Activated CD8-positive, alpha-beta T cell treated with anti-CD3 and anti-CD28 coated beads for 36 hours (primary cell): Measurements from ENCODE around the gene KLHL41. TPM values are rescaled to one million over a fixed set of nuclear protein-coding genes. Genes with fewer than 3 reads are reported as not detected.
A peak's percentile ranks its signal among the peaks of the same experiment; 100 is the strongest.
"Not testable (repeated sequence)": the region's sequence is repeated elsewhere in the genome, so short reads cannot be mapped to it uniquely, and the experiment has no call there.

Experiments used
- ATAC-seq: fragments of 200-7000 bp; cut with Tn5 transposase; one replicate; pipeline ENCODE4 v1.10.0; 2021; ENCODE audit warnings: mild to moderate bottlenecking, moderate library complexity
- CTCF ChIA-PET: fragments of 350-600 bp; sonication (Branson Sonifier 250); formaldehyde crosslinking; loops from one replicate; lab custom pipeline; 2021; ENCODE audit warnings: antibody characterized with exemption; lab: Charles Lee
- POLR2A ChIA-PET: fragments of 350-600 bp; sonication (Branson Sonifier 250); formaldehyde crosslinking; loops from one replicate; lab custom pipeline; 2021; ENCODE audit warnings: antibody characterized with exemption; lab: Charles Lee
- DNase-seq: peaks from one replicate; pipeline ENCODE4 v3.0.0-alpha.2; 2020
- H3K27ac Mint-ChIP-seq: one replicate; pipeline ENCODE4 v1.8.0; 2021; ENCODE audit warnings: mild to moderate bottlenecking, mixed read lengths
- H3K27me3 Mint-ChIP-seq: one replicate; pipeline ENCODE4 v1.8.0; 2021; ENCODE audit warnings: mixed read lengths
- H3K36me3 Mint-ChIP-seq: one replicate; pipeline ENCODE4 v1.8.0; 2021; ENCODE audit warnings: low read depth, mixed read lengths
- H3K4me1 Mint-ChIP-seq: one replicate; pipeline ENCODE4 v1.8.0; 2021; ENCODE audit warnings: low read depth, mixed read lengths
- H3K4me3 Mint-ChIP-seq: one replicate; pipeline ENCODE4 v1.8.0; 2021; ENCODE audit warnings: mild to moderate bottlenecking, moderate library complexity, mixed read lengths
- H3K9me3 Mint-ChIP-seq: one replicate; pipeline ENCODE4 v1.8.0; 2021; ENCODE audit warnings: mixed read lengths
- intact Hi-C: fragments of 100-400 bp; cut with micrococcal nuclease; formaldehyde crosslinking; loops from one replicate; pipeline ENCODE4 v1.10.0; 2022
- total RNA-seq, 2 experiments: library from RNA; stranded (reverse); gene quantifications; one replicate each; pipeline ENCODE4 v1.2.3, GENCODE V29; 2021
- TF ChIP-seq, protein P1 (sequence below): fragments of 200-600 bp; IDR thresholded peaks from one replicate; pipeline ENCODE4 v1.8.0; 2022; ENCODE audit warnings: antibody characterized with exemption, mild to moderate bottlenecking

The KLHL41 gene
- total RNA-seq, 2 experiments from 2014 or later: 0.34 TPM; not detected in 1

DNA sequence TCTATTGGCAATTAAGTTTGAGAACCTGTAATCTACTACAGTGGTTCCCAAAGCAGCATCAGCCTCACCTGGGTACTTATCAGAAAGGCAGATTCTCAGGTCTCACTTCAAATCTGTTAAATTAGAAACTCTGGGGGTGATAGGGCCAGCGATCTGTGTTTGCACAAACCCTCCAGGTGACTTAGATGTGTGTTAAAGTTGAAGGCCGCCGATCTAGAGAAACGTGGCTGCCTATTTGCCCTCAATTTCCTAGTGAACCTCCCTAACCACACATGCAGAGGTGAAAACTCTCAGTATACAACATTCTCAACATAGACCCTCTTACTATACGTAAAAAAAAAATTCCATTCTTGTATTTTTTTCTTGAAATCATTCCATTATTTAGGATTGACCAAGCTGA lies 14.2 kb downstream of the KLHL41 start:
- ATAC-seq (no peak), DNase-seq (no peak)
- ChIA-PET CTCF (no interaction called here), POLR2A (interaction anchor here (0.6 kb wide), 1 partner anchor 180 kb away, joined by 4 read pairs; no protein-coding TSS in a partner anchor)
- Mint-ChIP-seq H3K9me3 (no peaks in the 10 kb centered on the region), H3K4me3 (no peak overlapping the region), H3K4me1 (no peaks in the 10 kb centered on the region), H3K27me3 (no peaks in the 10 kb centered on the region), H3K36me3 (no peaks in the 10 kb centered on the region), H3K27ac (no peak overlapping the region)
- TF ChIP-seq, protein P1, sequence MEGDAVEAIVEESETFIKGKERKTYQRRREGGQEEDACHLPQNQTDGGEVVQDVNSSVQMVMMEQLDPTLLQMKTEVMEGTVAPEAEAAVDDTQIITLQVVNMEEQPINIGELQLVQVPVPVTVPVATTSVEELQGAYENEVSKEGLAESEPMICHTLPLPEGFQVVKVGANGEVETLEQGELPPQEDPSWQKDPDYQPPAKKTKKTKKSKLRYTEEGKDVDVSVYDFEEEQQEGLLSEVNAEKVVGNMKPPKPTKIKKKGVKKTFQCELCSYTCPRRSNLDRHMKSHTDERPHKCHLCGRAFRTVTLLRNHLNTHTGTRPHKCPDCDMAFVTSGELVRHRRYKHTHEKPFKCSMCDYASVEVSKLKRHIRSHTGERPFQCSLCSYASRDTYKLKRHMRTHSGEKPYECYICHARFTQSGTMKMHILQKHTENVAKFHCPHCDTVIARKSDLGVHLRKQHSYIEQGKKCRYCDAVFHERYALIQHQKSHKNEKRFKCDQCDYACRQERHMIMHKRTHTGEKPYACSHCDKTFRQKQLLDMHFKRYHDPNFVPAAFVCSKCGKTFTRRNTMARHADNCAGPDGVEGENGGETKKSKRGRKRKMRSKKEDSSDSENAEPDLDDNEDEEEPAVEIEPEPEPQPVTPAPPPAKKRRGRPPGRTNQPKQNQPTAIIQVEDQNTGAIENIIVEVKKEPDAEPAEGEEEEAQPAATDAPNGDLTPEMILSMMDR: no peak
- intact Hi-C loops: no loop called here

DNA sequence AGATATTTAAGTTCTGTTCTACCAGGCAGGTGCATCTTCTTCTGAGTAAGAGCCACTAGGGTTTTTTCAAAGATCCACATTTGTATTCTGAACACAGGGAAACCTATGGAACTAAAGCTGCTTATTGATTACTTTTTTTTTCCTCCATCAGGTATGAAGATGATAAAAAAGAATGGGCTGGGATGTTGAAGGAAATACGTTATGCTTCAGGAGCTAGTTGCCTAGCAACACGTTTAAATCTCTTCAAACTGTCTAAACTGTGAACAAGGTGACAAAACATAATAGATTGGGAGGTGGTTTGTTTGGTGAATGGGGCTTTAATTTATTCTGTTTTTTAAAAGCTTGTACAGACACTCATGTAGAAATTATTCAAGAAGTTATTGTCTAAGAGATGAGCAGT lies 15.9 kb downstream of the KLHL41 start:
- H3K27me3 Mint-ChIP-seq: no peaks in the 10 kb centered on the region
- no peak overlapping the region for H3K27ac Mint-ChIP-seq
- no peaks in the 10 kb centered on the region for H3K9me3 Mint-ChIP-seq
- CTCF ChIA-PET: no interaction called here
- TF ChIP-seq, protein P1: no peak
- no peaks in the 10 kb centered on the region for H3K4me1 Mint-ChIP-seq
- intact Hi-C loops: loop anchor here (5.0 kb wide), 1 partner anchor 402 kb away; no protein-coding TSS in a partner anchor
- H3K36me3 Mint-ChIP-seq: peaks cover 1% of the 10 kb centered on the region
- DNase-seq (no peak), ATAC-seq (no peak)
- POLR2A ChIA-PET: no interaction called here
- H3K4me3 Mint-ChIP-seq: no peak overlapping the region

DNA sequence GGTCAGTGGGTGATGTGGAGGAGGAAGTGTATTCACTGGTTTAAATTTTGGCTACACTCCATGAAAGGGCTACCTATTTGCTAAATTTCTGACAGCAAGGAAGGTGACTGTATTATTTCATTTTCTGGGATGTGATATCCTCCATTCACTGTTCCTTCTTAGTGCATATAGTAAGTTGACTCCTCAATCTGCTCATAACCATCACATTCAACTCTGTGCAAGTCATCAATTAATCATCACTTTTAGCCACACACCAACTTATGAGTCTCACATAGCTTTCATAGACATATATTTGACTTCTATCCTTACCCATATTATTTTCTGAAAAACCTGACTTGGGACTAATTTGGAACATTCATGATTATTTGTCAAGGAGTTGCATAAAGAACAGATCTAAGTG lies 16.9 kb downstream of the KLHL41 start:
- CTCF ChIA-PET: interaction anchor here (0.8 kb wide), 1 partner anchor 188 kb away, joined by 3 read pairs; no protein-coding TSS in a partner anchor

DNA sequence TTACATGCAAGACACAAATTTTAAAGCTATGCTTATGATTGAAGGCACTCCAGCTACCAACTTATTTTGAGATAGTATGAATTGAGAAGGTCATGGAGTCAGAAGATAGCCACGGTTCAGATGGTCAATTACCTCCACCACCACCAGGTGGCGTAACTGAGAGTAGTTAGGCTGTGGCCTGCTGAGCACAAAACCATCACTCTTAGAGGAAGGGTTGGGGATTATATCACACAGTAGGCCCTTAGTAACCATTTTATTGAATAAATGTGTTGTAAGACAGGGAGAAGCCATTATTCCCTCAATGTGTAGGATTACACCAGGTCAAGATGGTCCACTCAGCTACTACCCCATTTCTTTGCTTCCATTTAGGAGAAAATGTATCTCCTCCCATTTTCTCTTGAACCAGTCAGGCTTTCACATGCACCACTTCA lies 18.8 kb downstream of the KLHL41 start:
- Mint-ChIP-seq H3K27ac (no peak overlapping the region), H3K36me3 (peaks cover 4% of the 10 kb centered on the region), H3K4me1 (no peaks in the 10 kb centered on the region), H3K27me3 (no peaks in the 10 kb centered on the region), H3K9me3 (no peaks in the 10 kb centered on the region), H3K4me3 (no peak overlapping the region)
- CTCF ChIA-PET: interaction anchor here (0.6 to 1.8 kb wide), 26 partner anchors 8 to 414 kb away, joined by 3 to 9 read pairs (median 4); partner anchors contain the start of genes BBS5 and KLHL41
- POLR2A ChIA-PET: interaction anchor here (1.3 kb wide), 1 partner anchor 57 kb away, joined by 3 read pairs; no protein-coding TSS in a partner anchor
- intact Hi-C loops: loop anchor here (5.0 kb wide), 1 partner anchor 399 kb away; no protein-coding TSS in a partner anchor
- peak; percentile 97 for ATAC-seq
- TF ChIP-seq, protein P1: peak; percentile 83
- peak; percentile 88 for DNase-seq

More for the DNA sequence above, 16.9 kb downstream of the KLHL41 start:
- Mint-ChIP-seq H3K9me3 (no peaks in the 10 kb centered on the region), H3K4me3 (no peak overlapping the region), H3K36me3 (peaks cover 1% of the 10 kb centered on the region), H3K4me1 (no peaks in the 10 kb centered on the region), H3K27ac (no peak overlapping the region), H3K27me3 (no peaks in the 10 kb centered on the region)
- POLR2A ChIA-PET: no interaction called here
- DNase-seq (no peak), ATAC-seq (no peak)
- TF ChIP-seq, protein P1: no peak
- intact Hi-C loops: loop anchor here (5.0 kb wide), 1 partner anchor 401 kb away; no protein-coding TSS in a partner anchor

DNA sequence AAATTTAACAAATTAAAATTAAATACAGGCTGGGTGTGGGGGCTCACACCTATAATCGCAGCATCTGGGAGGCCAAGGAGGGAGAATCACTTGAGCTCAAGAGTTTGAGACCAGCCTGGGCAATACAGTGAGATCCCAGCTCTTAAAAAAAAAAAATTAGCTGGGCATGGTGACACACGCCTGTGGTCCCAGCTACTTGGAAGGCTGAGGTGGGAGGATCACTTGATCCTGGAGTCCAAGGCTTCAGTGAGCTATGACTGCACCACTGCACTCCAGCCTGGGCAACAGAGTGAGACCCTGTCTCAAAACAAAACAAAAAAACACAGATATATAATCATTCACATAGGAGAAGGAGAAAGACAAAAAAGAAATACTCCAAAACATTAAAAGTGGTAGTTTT lies 30.0 kb downstream of the KLHL41 start:
- H3K9me3 Mint-ChIP-seq, H3K27ac Mint-ChIP-seq, intact Hi-C loops, H3K4me1 Mint-ChIP-seq, H3K27me3 Mint-ChIP-seq, DNase-seq, POLR2A ChIA-PET, H3K4me3 Mint-ChIP-seq, ATAC-seq: not testable (repeated sequence)
- CTCF ChIA-PET: interaction anchor here (0.8 kb wide), 1 partner anchor 11 kb away, joined by 5 read pairs; no protein-coding TSS in a partner anchor
- peaks cover 12% of the 10 kb centered on the region for H3K36me3 Mint-ChIP-seq
